ENCODE measurements around the gene DCC. TPM values are rescaled to one million over a fixed set of nuclear protein-coding genes. Genes with fewer than 3 reads are reported as not detected.

Gene DCC
- polyA plus RNA-seq, 2 of the 4 experiments (the other 2 are of a cell fraction), result 0.12 TPM; not detected in 1

DNA sequence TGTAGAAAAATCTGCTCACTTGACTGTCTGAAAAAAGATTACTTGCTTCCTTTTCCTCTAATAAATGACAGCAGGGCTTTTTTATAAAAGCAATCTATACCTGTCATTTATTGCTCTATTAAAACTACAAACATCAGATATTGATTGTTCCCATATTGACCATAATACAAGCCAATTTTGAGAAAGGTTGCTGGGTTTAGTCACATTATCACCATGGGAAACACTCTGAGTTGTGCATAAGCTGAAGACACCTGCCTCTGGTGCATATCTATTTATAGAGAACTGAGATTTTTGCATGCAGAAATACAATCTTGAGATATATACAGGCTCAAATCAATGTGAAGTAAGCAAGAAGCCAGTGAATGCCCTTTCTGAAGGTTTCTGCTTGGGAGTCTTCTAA lies 853.9 kb downstream of the DCC start:
- ChIA-PET POLR2A (no interaction called here), CTCF (no interaction called here)
- Histone ChIP-seq H3K27ac (no peak overlapping the region), H3K9me3 (no peaks in the 10 kb centered on the region), H3K4me2 (no peak overlapping the region), H3K4me1 (no peaks in the 10 kb centered on the region), H3K4me3 (no peak overlapping the region)
- TF ChIP-seq EHMT2 (IDR thresholded peaks at IDR 0.05; ENCODE audit: low read depth), result no peak
- TF ChIP-seq SREBF2 (IDR thresholded peaks at IDR 0.05), result no peak
- TF ChIP-seq ZNF302 (CRISPR knock-in tag; IDR thresholded peaks at IDR 0.05), result no peak
- TF ChIP-seq CBX8 (IDR thresholded peaks at IDR 0.05), result no peak
- TF ChIP-seq POLR2AphosphoS2 (conservative IDR thresholded peaks at IDR 0.05; ENCODE audit: low read length), result no peak
- TF ChIP-seq MAFK (IDR thresholded peaks at IDR 0.05; ENCODE audit: partially characterized antibody), result no peak
- TF ChIP-seq, protein P1, sequence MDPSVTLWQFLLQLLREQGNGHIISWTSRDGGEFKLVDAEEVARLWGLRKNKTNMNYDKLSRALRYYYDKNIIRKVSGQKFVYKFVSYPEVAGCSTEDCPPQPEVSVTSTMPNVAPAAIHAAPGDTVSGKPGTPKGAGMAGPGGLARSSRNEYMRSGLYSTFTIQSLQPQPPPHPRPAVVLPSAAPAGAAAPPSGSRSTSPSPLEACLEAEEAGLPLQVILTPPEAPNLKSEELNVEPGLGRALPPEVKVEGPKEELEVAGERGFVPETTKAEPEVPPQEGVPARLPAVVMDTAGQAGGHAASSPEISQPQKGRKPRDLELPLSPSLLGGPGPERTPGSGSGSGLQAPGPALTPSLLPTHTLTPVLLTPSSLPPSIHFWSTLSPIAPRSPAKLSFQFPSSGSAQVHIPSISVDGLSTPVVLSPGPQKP (IDR thresholded peaks at IDR 0.05; ENCODE audit: low read depth, low read length), result no peak
- no peak for TF ChIP-seq MAZ (IDR thresholded peaks at IDR 0.05; ENCODE audit: borderline replicate concordance, low read depth, low read length)
- TF ChIP-seq CHD2 (IDR thresholded peaks at IDR 0.05; ENCODE audit: low read length, partially characterized antibody), result no peak
- no peak for TF ChIP-seq POLR2A (IDR thresholded peaks at IDR 0.05; ENCODE audit: low read length)
- TF ChIP-seq KDM1A (IDR thresholded peaks at IDR 0.05; ENCODE audit: low read depth), result no peak
- no peak for ATAC-seq
- no peak for DNase-seq (ENCODE audit: low read depth in 1 of 2, low spot score in 1 of 2)
- no peak for FAIRE-seq

DNA sequence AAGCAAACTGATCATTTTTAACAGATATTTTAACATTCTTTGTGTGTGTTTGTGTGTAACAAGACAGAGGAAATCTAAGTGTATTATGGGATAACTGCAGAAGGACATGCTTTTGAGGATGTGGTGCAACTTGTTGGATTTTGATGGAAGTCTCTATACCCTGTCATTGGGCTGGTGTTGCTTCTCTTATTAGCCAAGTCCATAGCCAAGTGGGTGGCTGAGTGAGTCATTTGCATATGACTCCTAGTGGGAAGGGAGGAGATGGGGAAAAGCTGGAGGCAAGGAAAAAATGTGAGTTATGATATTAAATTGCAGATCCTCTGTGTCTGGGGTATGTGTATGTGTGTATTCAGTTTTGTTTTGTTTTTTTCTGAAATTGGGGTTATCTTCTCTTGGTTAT lies 879.9 kb downstream of the DCC start:
- no peaks in the 10 kb centered on the region for H3K4me1 ChIP-seq
- ATAC-seq (no peak), FAIRE-seq (no peak), DNase-seq (ENCODE audit: low read depth in 1 of 2, low spot score in 1 of 2) (no peak)
- no peak overlapping the region for H3K4me3 ChIP-seq
- H3K9me3 ChIP-seq, result no peaks in the 10 kb centered on the region
- no peak overlapping the region for H3K27ac ChIP-seq
- no peak overlapping the region for H3K4me2 ChIP-seq
- TF ChIP-seq, protein P1 (IDR thresholded peaks at IDR 0.05; ENCODE audit: low read depth, low read length), result no peak
- TF ChIP-seq NPAS2 (CRISPR knock-in tag; IDR thresholded peaks at IDR 0.05; ENCODE audit: borderline replicate concordance), result no peak
- TF ChIP-seq KDM1A (IDR thresholded peaks at IDR 0.05; ENCODE audit: low read depth), result no peak
- no peak for TF ChIP-seq ZFP36 (IDR thresholded peaks at IDR 0.05; ENCODE audit: borderline replicate concordance, partially characterized antibody)
- no peak for TF ChIP-seq MAZ (IDR thresholded peaks at IDR 0.05; ENCODE audit: borderline replicate concordance, low read depth, low read length)
- ChIA-PET CTCF (no interaction called here), POLR2A (no interaction called here)

DNA sequence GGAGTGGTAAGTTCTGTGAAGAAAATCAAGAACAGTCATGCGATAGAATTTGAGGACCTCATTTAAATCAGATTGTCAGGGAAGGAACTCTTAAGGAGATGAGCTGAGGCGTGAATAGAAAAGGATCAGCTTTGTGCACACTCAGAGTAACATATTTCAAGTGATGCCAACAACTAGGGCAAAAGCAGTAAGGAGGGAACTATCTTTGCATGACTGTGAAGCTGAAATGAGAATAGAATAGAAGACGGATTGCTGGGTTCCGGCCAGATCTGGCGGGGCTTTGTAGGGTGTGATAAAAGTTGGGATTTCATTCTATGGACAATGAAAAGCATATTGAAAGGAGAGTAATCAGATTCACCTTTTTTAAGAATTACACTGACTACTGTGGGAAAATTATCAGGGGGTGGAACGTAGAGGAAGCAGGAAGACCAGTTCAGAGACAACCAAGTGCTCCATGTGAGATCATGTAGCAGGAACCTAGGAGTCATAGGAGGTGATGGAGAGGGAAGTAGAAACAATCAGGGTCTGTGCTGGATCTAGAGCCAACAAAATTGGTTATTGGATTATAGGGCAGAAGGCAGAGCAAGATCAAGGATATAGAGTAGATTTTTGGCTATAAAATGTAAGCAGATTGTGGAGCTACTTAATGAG lies 884.3 kb downstream of the DCC start:
- TF ChIP-seq CBX8 (IDR thresholded peaks at IDR 0.05) (no peak), POLR2A (IDR thresholded peaks at IDR 0.05; ENCODE audit: low read length) (no peak), MAFK (IDR thresholded peaks at IDR 0.05; ENCODE audit: partially characterized antibody) (no peak), SMC3 (IDR thresholded peaks at IDR 0.05) (no peak), HOXA7 (CRISPR knock-in tag; IDR thresholded peaks at IDR 0.05) (no peak), POLR2AphosphoS2 (conservative IDR thresholded peaks at IDR 0.05; ENCODE audit: low read length) (no peak), JUN (IDR thresholded peaks at IDR 0.05) (no peak), EP300 (IDR thresholded peaks at IDR 0.05) (no peak)
- TF ChIP-seq, protein P2, sequence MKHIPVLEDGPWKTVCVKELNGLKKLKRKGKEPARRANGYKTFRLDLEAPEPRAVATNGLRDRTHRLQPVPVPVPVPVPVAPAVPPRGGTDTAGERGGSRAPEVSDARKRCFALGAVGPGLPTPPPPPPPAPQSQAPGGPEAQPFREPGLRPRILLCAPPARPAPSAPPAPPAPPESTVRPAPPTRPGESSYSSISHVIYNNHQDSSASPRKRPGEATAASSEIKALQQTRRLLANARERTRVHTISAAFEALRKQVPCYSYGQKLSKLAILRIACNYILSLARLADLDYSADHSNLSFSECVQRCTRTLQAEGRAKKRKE (CRISPR knock-in tag; IDR thresholded peaks at IDR 0.05; ENCODE audit: low read depth), result no peak
- no peak for DNase-seq (ENCODE audit: low read depth in 1 of 2, low spot score in 1 of 2)
- no peak overlapping the region for H3K4me2 ChIP-seq
- ChIA-PET POLR2A (no interaction called here), CTCF (no interaction called here)
- no peak overlapping the region for H3K27ac ChIP-seq
- no peaks in the 10 kb centered on the region for H3K9me3 ChIP-seq
- 34% methylated on average over 6 of the region's 6 CpGs for WGBS (ENCODE audit: missing lambda C conversion rate)
- H3K4me1 ChIP-seq, result no peaks in the 10 kb centered on the region
- H3K4me3 ChIP-seq, result no peak overlapping the region
- no peak for FAIRE-seq
- no peak for ATAC-seq

Data from A549 (cell line).